NK-92 (cell line): ENCODE measurements around the gene PRRT1.
A peak's percentile ranks its signal among the peaks of the same experiment; 100 is the strongest.

Experiments
- DNase-seq: peaks from one replicate; lab custom pipeline; 2025; ENCODE audit not compliant: unreplicated experiment; lab: John Stamatoyannopoulos, UW

PRRT1 gene

GRCh38 chr6:32175711-32176475, 24.2 kb upstream of the PRRT1 start, which contains the start of gene AGPAT1:
TSS of gene AGPAT1 (minus strand) at chr6:32176084. CDS start at chr6:32171496, 4,588 bp downstream.
- peak; percentile 56 for DNase-seq

GRCh38 chr6:32175322-32175710, 23.6 kb upstream of the PRRT1 start:
- DNase-seq = no peak

- DNase-seq = no peak
These were observed 22.7 kb upstream of the PRRT1 start for GRCh38 chr6:32174416-32174815.

- DNase-seq = no peak
These were observed 21.4 kb upstream of the PRRT1 start for GRCh38 chr6:32173051-32173727.

GRCh38 chr6:32171234-32171633, 19.5 kb upstream of the PRRT1 start:
- no peak for DNase-seq

GRCh38 chr6:32170294-32170693, 18.6 kb upstream of the PRRT1 start:
- no peak for DNase-seq

- no peak for DNase-seq
These were observed 17.3 kb upstream of the PRRT1 start for GRCh38 chr6:32168807-32169591.

- no peak for DNase-seq
These were observed 16.6 kb upstream of the PRRT1 start for GRCh38 chr6:32168350-32168749.

- DNase-seq = no peak
These were observed 16.1 kb upstream of the PRRT1 start for GRCh38 chr6:32167761-32168262.

GRCh38 chr6:32167154-32167760, 15.5 kb upstream of the PRRT1 start:
- DNase-seq = no peak

GRCh38 chr6:32166411-32167061, 14.8 kb upstream of the PRRT1 start:
- no peak for DNase-seq

- no peak for DNase-seq
These were observed 12.6 kb upstream of the PRRT1 start, which contains the start of gene EGFL8 for GRCh38 chr6:32164295-32164694. TSS of gene EGFL8 (plus strand) at chr6:32164595. CDS start at chr6:32166166, 1,571 bp downstream.

- DNase-seq = no peak
These were observed 12.0 kb upstream of the PRRT1 start for GRCh38 chr6:32163559-32164258.

- no peak for DNase-seq
These were observed 6.3 kb upstream of the PRRT1 start for GRCh38 chr6:32158052-32158451.

- DNase-seq = no peak
These were observed 5.2 kb upstream of the PRRT1 start for GRCh38 chr6:32156891-32157290.

- no peak for DNase-seq
These were observed 2.9 kb upstream of the PRRT1 start for GRCh38 chr6:32154514-32155161.

- DNase-seq = no peak
These were observed 2.1 kb upstream of the PRRT1 start, which contains the start of gene PPT2 for GRCh38 chr6:32153564-32154513. TSS of gene PPT2 (plus strand) at chr6:32154141. CDS start at chr6:32154595, 454 bp downstream.
